A549 treated with AZD2906 at 1 μM for 4 hours (cell line): ENCODE measurements around the gene CPPED1. TPM values are rescaled to one million over a fixed set of nuclear protein-coding genes. Genes with fewer than 3 reads are reported as not detected.

ENCODE experiments used
- total RNA-seq: library from RNA; stranded (reverse); fragments of 200-300 nt; extraction: Qiagen RNA extraction; gene quantifications from 5 replicates; pipeline ENCODE4 v1.2.3, GENCODE V29; 2022

The CPPED1 gene, protein sequence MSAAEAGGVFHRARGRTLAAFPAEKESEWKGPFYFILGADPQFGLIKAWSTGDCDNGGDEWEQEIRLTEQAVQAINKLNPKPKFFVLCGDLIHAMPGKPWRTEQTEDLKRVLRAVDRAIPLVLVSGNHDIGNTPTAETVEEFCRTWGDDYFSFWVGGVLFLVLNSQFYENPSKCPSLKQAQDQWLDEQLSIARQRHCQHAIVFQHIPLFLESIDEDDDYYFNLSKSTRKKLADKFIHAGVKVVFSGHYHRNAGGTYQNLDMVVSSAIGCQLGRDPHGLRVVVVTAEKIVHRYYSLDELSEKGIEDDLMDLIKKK
- total RNA-seq, result 26.0 to 29.1 TPM (median 26.9 TPM) in 5 replicates

DNA sequence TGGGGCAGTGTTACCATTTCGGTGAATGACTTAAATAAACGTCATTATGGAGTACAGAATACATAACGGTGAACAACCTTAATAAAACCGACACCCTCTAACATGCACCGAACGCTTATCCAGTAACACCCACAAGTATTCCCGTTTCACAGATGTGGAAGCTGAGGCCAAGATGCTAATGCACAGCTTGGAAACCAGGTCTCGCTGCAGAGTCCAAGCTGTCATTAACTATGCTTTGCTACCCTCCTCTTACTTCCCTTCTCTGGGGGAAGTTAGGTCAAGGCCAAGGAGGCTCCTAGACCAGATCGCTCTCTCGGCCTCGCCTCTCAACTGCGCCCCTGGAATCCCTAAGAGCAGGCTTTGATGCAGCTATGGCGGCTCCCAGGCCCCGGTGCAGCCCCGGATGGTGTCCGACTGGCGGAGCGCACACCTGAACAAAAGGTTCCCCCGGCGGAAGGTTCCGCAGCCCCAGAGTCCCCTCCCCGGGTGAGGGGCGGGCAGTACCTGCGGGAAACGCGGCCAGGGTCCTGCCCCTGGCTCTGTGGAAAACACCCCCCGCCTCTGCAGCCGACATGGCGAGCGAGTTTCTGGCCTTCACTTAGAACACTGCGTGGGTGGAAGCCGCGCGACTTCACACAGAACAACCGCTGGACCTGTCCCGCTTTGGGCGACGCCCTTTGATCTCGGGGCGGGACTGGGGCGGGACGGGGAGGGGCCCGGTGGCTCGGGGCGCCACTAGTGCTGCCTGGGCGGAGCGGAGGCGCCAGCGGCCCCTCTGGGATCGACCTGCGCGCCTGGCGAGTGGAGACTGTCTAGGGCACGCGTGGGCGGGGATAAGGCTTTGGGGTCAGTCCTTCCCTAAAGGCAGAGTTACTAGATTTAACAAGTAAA is at the start of gene CPPED1:
CPPED1 (minus strand) TSS at position 685 of the 891 bp plus-strand sequence; CDS start at position 574, 111 bp downstream.

Other genes with a start within 250 kb of the CPPED1 start
- gene SHISA9, start 97.7 kb upstream of the CPPED1 start, total RNA-seq, result 0.02 to 0.14 TPM (median 0.06 TPM) in 5 replicates